ENCODE data around the gene ELP2. TPM values are rescaled to one million over a fixed set of nuclear protein-coding genes. Genes with fewer than 3 reads are reported as not detected.
A peak's percentile ranks its signal among the peaks of the same experiment; 100 is the strongest.

ELP2 gene
- total RNA-seq, 1 donor: 125 TPM

GRCh38 chr18:36142751-36143150 is 13.1 kb downstream of the ELP2 start:
- Histone ChIP-seq H3K4me3 (ENCODE audit: insufficient read depth, low read length) (no peak overlapping the region), H3K27ac (ENCODE audit: low read depth, low read length) (no peak overlapping the region), H3K4me1 (ENCODE audit: insufficient read depth, low read length) (no peaks in the 10 kb centered on the region), H4K20me1 (ENCODE audit: insufficient read depth, low read length) (no peaks in the 10 kb centered on the region), H2AFZ (ENCODE audit: low read length) (no peak overlapping the region), H3K9me3 (ENCODE audit: low read depth, low read length) (no peaks in the 10 kb centered on the region), H3K4me2 (ENCODE audit: insufficient read depth, low read length) (no peak overlapping the region), H3K36me3 (ENCODE audit: insufficient read depth, low read length) (peaks cover 85% of the 10 kb centered on the region), H3K79me2 (ENCODE audit: insufficient read depth, low read length) (no peaks in the 10 kb centered on the region), H3K27me3 (ENCODE audit: insufficient read depth, low read length) (no peaks in the 10 kb centered on the region)
- no peak for DNase-seq (ENCODE audit: insufficient read length, low spot score, missing footprints)
- no peak for TF ChIP-seq CTCF (IDR thresholded peaks at IDR 0.05; ENCODE audit: extremely low read depth, low read depth, low read length)

GRCh38 chr18:36143391-36143790 is 13.7 kb downstream of the ELP2 start:
- peaks cover 84% of the 10 kb centered on the region for H3K36me3 ChIP-seq (ENCODE audit: insufficient read depth, low read length)

GRCh38 chr18:36149514-36150289 is 20.0 kb downstream of the ELP2 start:
- Histone ChIP-seq H3K27ac (ENCODE audit: low read depth, low read length) (no peak overlapping the region), H3K4me2 (ENCODE audit: insufficient read depth, low read length) (no peak overlapping the region), H3K36me3 (ENCODE audit: insufficient read depth, low read length) (peaks cover 62% of the 10 kb centered on the region), H3K79me2 (ENCODE audit: insufficient read depth, low read length) (no peaks in the 10 kb centered on the region), H2AFZ (ENCODE audit: low read length) (no peak overlapping the region), H4K20me1 (ENCODE audit: insufficient read depth, low read length) (no peaks in the 10 kb centered on the region), H3K4me1 (ENCODE audit: insufficient read depth, low read length) (peaks cover 28% of the 10 kb centered on the region), H3K4me3 (ENCODE audit: insufficient read depth, low read length) (no peak overlapping the region), H3K27me3 (ENCODE audit: insufficient read depth, low read length) (no peaks in the 10 kb centered on the region), H3K9me3 (ENCODE audit: low read depth, low read length) (no peaks in the 10 kb centered on the region)
- no peak for DNase-seq (ENCODE audit: insufficient read length, low spot score, missing footprints)
- TF ChIP-seq CTCF (IDR thresholded peaks at IDR 0.05; ENCODE audit: extremely low read depth, low read depth, low read length): no peak

More at GRCh38 chr18:36143391-36143790, 13.7 kb downstream of the ELP2 start:
- H3K4me1 ChIP-seq (ENCODE audit: insufficient read depth, low read length): no peaks in the 10 kb centered on the region
- no peaks in the 10 kb centered on the region for H3K27me3 ChIP-seq (ENCODE audit: insufficient read depth, low read length)
- DNase-seq (ENCODE audit: insufficient read length, low spot score, missing footprints): no peak
- H3K4me2 ChIP-seq (ENCODE audit: insufficient read depth, low read length): no peak overlapping the region
- no peaks in the 10 kb centered on the region for H3K9me3 ChIP-seq (ENCODE audit: low read depth, low read length)
- no peak overlapping the region for H2AFZ ChIP-seq (ENCODE audit: low read length)
- TF ChIP-seq CTCF (IDR thresholded peaks at IDR 0.05; ENCODE audit: extremely low read depth, low read depth, low read length): no peak
- no peaks in the 10 kb centered on the region for H3K79me2 ChIP-seq (ENCODE audit: insufficient read depth, low read length)
- no peak overlapping the region for H3K27ac ChIP-seq (ENCODE audit: low read depth, low read length)
- H3K4me3 ChIP-seq (ENCODE audit: insufficient read depth, low read length): no peak overlapping the region
- no peaks in the 10 kb centered on the region for H4K20me1 ChIP-seq (ENCODE audit: insufficient read depth, low read length)

- H3K4me3 ChIP-seq (ENCODE audit: insufficient read depth, low read length): peak overlapping the region; percentile 10
- H3K27ac ChIP-seq (ENCODE audit: low read depth, low read length): peak overlapping the region; percentile 98
- H3K27me3 ChIP-seq (ENCODE audit: insufficient read depth, low read length): no peaks in the 10 kb centered on the region
Measured at GRCh38 chr18:36152781-36153180, 23.1 kb downstream of the ELP2 start.

More at GRCh38 chr18:36152781-36153180, 23.1 kb downstream of the ELP2 start:
- no peak for TF ChIP-seq CTCF (IDR thresholded peaks at IDR 0.05; ENCODE audit: extremely low read depth, low read depth, low read length)
- H3K79me2 ChIP-seq (ENCODE audit: insufficient read depth, low read length): no peaks in the 10 kb centered on the region
- H3K36me3 ChIP-seq (ENCODE audit: insufficient read depth, low read length): peaks cover 50% of the 10 kb centered on the region
- no peak for DNase-seq (ENCODE audit: insufficient read length, low spot score, missing footprints)
- no peaks in the 10 kb centered on the region for H3K9me3 ChIP-seq (ENCODE audit: low read depth, low read length)
- no peaks in the 10 kb centered on the region for H4K20me1 ChIP-seq (ENCODE audit: insufficient read depth, low read length)
- H2AFZ ChIP-seq (ENCODE audit: low read length): no peak overlapping the region
- peak overlapping the region; percentile 74 for H3K4me2 ChIP-seq (ENCODE audit: insufficient read depth, low read length)
- H3K4me1 ChIP-seq (ENCODE audit: insufficient read depth, low read length): peaks cover 50% of the 10 kb centered on the region

Measured in osteoblast (primary cell).